IMR-90 (cell line): ENCODE results near the gene ZNF793. TPM values are rescaled to one million over a fixed set of nuclear protein-coding genes. Genes with fewer than 3 reads are reported as not detected.

ENCODE experiments used
- ATAC-seq: fragments of 200-7000 bp; cut with Tn5 transposase; 2 replicates; pipeline ENCODE4 v1.9.1; 2020; ENCODE audit warnings: low read depth, mild to moderate bottlenecking, moderate library complexity
- BruUV-seq: library from RNA; stranded (reverse); fragments of 400-500 nt; replicated peaks from 2 replicates; lab custom pipeline; 2021; lab: Mats Ljungman, UMichigan
- CTCF ChIA-PET: fragments of 300-600 bp; formaldehyde crosslinking; extraction: SDS; loops from one replicate; lab custom pipeline; 2021; ENCODE audit warnings: antibody characterized with exemption; lab: Yijun Ruan, JAX
- POLR2A ChIA-PET: fragments of 300-600 bp; sonication (Branson Sonifier 250); formaldehyde crosslinking; loops from one replicate; lab custom pipeline; 2022; ENCODE audit warnings: antibody characterized with exemption; ENCODE audit not compliant: unreplicated experiment; lab: Charles Lee
- DNase-seq: peaks from one replicate; pipeline ENCODE4 v3.0.0; 2013
- H2AFZ ChIP-seq: replicated peaks from 2 replicates; pipeline ENCODE3; 2013; ENCODE audit warnings: low read length, mild to moderate bottlenecking; ENCODE audit not compliant: poor library complexity
- H2AK5ac ChIP-seq: 2 replicates; pipeline ENCODE4 v1.6.1; 2013; ENCODE audit warnings: low read depth, low read length, inconsistent platforms
- H2AK9ac ChIP-seq: replicated peaks from 2 replicates; pipeline ENCODE3; 2013; ENCODE audit warnings: mild to moderate bottlenecking, low read depth, low read length, moderate library complexity; ENCODE audit not compliant: poor library complexity
- H2BK120ac ChIP-seq: 2 replicates; pipeline ENCODE4 v1.6.1; 2013; ENCODE audit warnings: low read depth, low read length, inconsistent platforms
- H2BK15ac ChIP-seq: 3 replicates; pipeline ENCODE4 v1.6.1; 2013; ENCODE audit warnings: low read depth, low read length, inconsistent platforms
- H2BK20ac ChIP-seq: 2 replicates; pipeline ENCODE4 v1.6.1; 2013; ENCODE audit warnings: low read depth, mild to moderate bottlenecking, inconsistent platforms, low read length, moderate library complexity
- H2BK5ac ChIP-seq: 2 replicates; pipeline ENCODE4 v1.6.1; 2013; ENCODE audit warnings: mild to moderate bottlenecking, low read depth, low read length, inconsistent platforms; ENCODE audit not compliant: poor library complexity, severe bottlenecking
- H3K14ac ChIP-seq: replicated peaks from 2 replicates; pipeline ENCODE4 v1.6.1; 2013; ENCODE audit warnings: low read depth, low read length, inconsistent platforms
- H3K18ac ChIP-seq: 2 replicates; pipeline ENCODE4 v1.6.1; 2013; ENCODE audit warnings: low read depth, low read length, control low read depth
- H3K23ac ChIP-seq: 2 replicates; pipeline ENCODE4 v1.6.1; 2013; ENCODE audit warnings: low read depth, low read length, inconsistent platforms
- H3K27ac ChIP-seq: 2 replicates; pipeline ENCODE4 v1.5.1; 2013; ENCODE audit warnings: mild to moderate bottlenecking, control low read depth, low read length; ENCODE audit not compliant: insufficient read depth
- H3K27me3 ChIP-seq: 2 replicates; pipeline ENCODE4 v1.6.1; 2013; ENCODE audit warnings: low read length; ENCODE audit not compliant: control insufficient read depth, insufficient read depth
- H3K36me3 ChIP-seq: 2 replicates; pipeline ENCODE4 v1.6.1; 2013; ENCODE audit warnings: low read length, mixed read lengths; ENCODE audit not compliant: control insufficient read depth, insufficient read depth
- H3K4ac ChIP-seq: 2 replicates; pipeline ENCODE4 v1.6.1; 2013; ENCODE audit warnings: low read depth, low read length, inconsistent platforms
- H3K4me1 ChIP-seq: 2 replicates; pipeline ENCODE4 v1.6.1; 2013; ENCODE audit warnings: low read length, mixed read lengths; ENCODE audit not compliant: control insufficient read depth, insufficient read depth
- H3K4me2 ChIP-seq: 2 replicates; pipeline ENCODE4 v1.6.1; 2013; ENCODE audit warnings: low read depth, mild to moderate bottlenecking, control low read depth, low read length, moderate library complexity
- H3K4me3 ChIP-seq: 2 replicates; pipeline ENCODE4 v1.5.1; 2013; ENCODE audit warnings: low read depth, mild to moderate bottlenecking, control low read depth, low read length, moderate library complexity; ENCODE audit not compliant: insufficient read depth
- H3K56ac ChIP-seq: 2 replicates; pipeline ENCODE4 v1.6.1; 2013; ENCODE audit warnings: low read length, inconsistent platforms; ENCODE audit not compliant: insufficient read depth; ENCODE audit errors: extremely low read depth
- H3K79me1 ChIP-seq, 2 experiments: 2 replicates each; pipeline ENCODE4 v1.6.1; 2013; ENCODE audit warnings: low read length in 2 of 2, inconsistent platforms in 1 of 2, low read depth in 1 of 2
- H3K9ac ChIP-seq: 2 replicates; pipeline ENCODE4 v1.6.1; 2013; ENCODE audit warnings: low read depth, low read length, control low read depth
- H3K9me1 ChIP-seq: 2 replicates; pipeline ENCODE4 v1.6.1; 2013; ENCODE audit warnings: low read length, inconsistent platforms; ENCODE audit not compliant: insufficient read depth
- H3K9me3 ChIP-seq: 2 replicates; pipeline ENCODE4 v1.6.1; 2013; ENCODE audit warnings: low read length; ENCODE audit not compliant: control insufficient read depth, insufficient read depth
- H4K20me1 ChIP-seq: 2 replicates; pipeline ENCODE4 v1.6.1; 2013; ENCODE audit warnings: low read length, inconsistent platforms; ENCODE audit not compliant: insufficient read depth
- H4K5ac ChIP-seq: 2 replicates; pipeline ENCODE4 v1.6.1; 2013; ENCODE audit warnings: mild to moderate bottlenecking, low read depth, low read length, control low read depth
- H4K8ac ChIP-seq, 2 experiments: 2 replicates each; pipeline ENCODE4 v1.6.1; 2013; ENCODE audit warnings: low read depth in 2 of 2, low read length in 2 of 2, control low read depth in 1 of 2, inconsistent platforms in 1 of 2
- H4K91ac ChIP-seq: 2 replicates; pipeline ENCODE4 v1.6.1; 2013; ENCODE audit warnings: low read depth, low read length, inconsistent platforms; ENCODE audit not compliant: insufficient read depth
- BHLHE40 ChIP-seq: fragments of 150-350 bp; IDR thresholded peaks from 2 replicates; pipeline ENCODE4 v1.6.1; 2016; ENCODE audit warnings: mild to moderate bottlenecking, low read depth, low read length
- CEBPB ChIP-seq: IDR thresholded peaks from 2 replicates; pipeline ENCODE4 v1.6.1; 2012; ENCODE audit warnings: low read depth, low read length, improper control_type of control experiment
- CHD1 ChIP-seq: IDR thresholded peaks from 2 replicates; pipeline ENCODE4 v1.6.1; 2012; ENCODE audit warnings: low read depth, low read length, improper control_type of control experiment
- FOS ChIP-seq: fragments of 150-350 bp; IDR thresholded peaks from 2 replicates; pipeline ENCODE4 v1.6.1; 2016; ENCODE audit warnings: low read depth, low read length
- MAFK ChIP-seq: IDR thresholded peaks from 2 replicates; pipeline ENCODE4 v1.6.1; 2012; ENCODE audit warnings: low read depth, low read length, improper control_type of control experiment
- MAZ ChIP-seq: IDR thresholded peaks from 2 replicates; pipeline ENCODE4 v1.6.1; 2012; ENCODE audit warnings: low read depth, mild to moderate bottlenecking, low read length, improper control_type of control experiment, moderate library complexity, borderline replicate concordance
- MXI1 ChIP-seq: IDR thresholded peaks from 2 replicates; pipeline ENCODE4 v1.6.1; 2012; ENCODE audit warnings: low read depth, mild to moderate bottlenecking, low read length, moderate library complexity, borderline replicate concordance
- NFE2L2 ChIP-seq: fragments of 150-350 bp; IDR thresholded peaks from 2 replicates; pipeline ENCODE4 v1.6.1; 2016; ENCODE audit warnings: low read depth, mild to moderate bottlenecking, low read length
- POLR2A ChIP-seq: IDR thresholded peaks from 2 replicates; pipeline ENCODE4 v1.6.1; 2012; ENCODE audit warnings: mild to moderate bottlenecking, low read depth, low read length
- RAD21 ChIP-seq: IDR thresholded peaks from 2 replicates; pipeline ENCODE4 v1.6.1; 2012; ENCODE audit warnings: low read length, improper control_type of control experiment
- RCOR1 ChIP-seq: IDR thresholded peaks from 2 replicates; pipeline ENCODE4 v1.6.1; 2012; ENCODE audit warnings: mild to moderate bottlenecking, low read length, improper control_type of control experiment; ENCODE audit not compliant: insufficient replicate concordance
- RFX5 ChIP-seq: IDR thresholded peaks from 2 replicates; pipeline ENCODE4 v1.8.0; 2012; ENCODE audit warnings: low read depth, mild to moderate bottlenecking, low read length, moderate library complexity
- USF2 ChIP-seq: fragments of 150-350 bp; IDR thresholded peaks from 2 replicates; pipeline ENCODE4 v1.6.1; 2017; ENCODE audit warnings: mild to moderate bottlenecking, antibody characterized with exemption, low read length, low read depth
- WGBS, 2 experiments: methylation state at CpG; one replicate each; pipeline versions ENCODE4 v1.1.5 to v1.1.7; 2013; ENCODE audit warnings: missing lambda C conversion rate in 2 of 2; ENCODE audit not compliant: insufficient read length in 1 of 2; ENCODE audit errors: extremely low coverage in 2 of 2; 5-methylcytosine and 5-hydroxymethylcytosine counted together
- dilution Hi-C: fragments of 300-500 bp; cut with HindIII; formaldehyde crosslinking; loops from one replicate; pipeline ENCODE4 v1.14.3; 2018; ENCODE audit warnings: low sequenced_read_pairs; ENCODE audit not compliant: unreplicated experiment
- in situ Hi-C: fragments of 300-500 bp; cut with MboI; formaldehyde crosslinking; loops from 3 replicates; pipeline ENCODE4 v1.14.3; 2019; ENCODE audit warnings: low sequenced_read_pairs, inconsistent platforms, mixed read lengths
- intact Hi-C: fragments of 100-400 bp; cut with micrococcal nuclease; formaldehyde crosslinking; loops from 2 replicates; pipeline ENCODE4 v1.10.0; 2022
- polyA plus RNA-seq, 3 experiments: library from polyadenylated mRNA; depleted of rRNA; stranded (reverse); fragments of >200 nt; gene quantifications; 2 replicates each; pipeline ENCODE4 v1.2.3, GENCODE V29; 2012; ENCODE audit warnings: low replicate concordance in 1 of 3
- total RNA-seq: library from RNA; depleted of rRNA; stranded (reverse); fragments of >200 nt; gene quantifications from 2 replicates; pipeline ENCODE4 v1.2.3, GENCODE V29; 2012
- TF ChIP-seq, protein P1 (sequence below): conservative IDR thresholded peaks from 2 replicates; pipeline ENCODE4 v1.5.1; 2012; ENCODE audit warnings: mild to moderate bottlenecking, low read depth, low read length, improper control_type of control experiment

Gene ZNF793
- total and polyA plus RNA-seq, 2 of the 4 experiments (the other 2 are of a cell fraction): 0.50 to 0.72 TPM

GRCh38 chr19:37537391-37537947, 30.7 kb downstream of the ZNF793 start:
- Histone ChIP-seq H3K36me3 (peaks cover 16% of the 10 kb centered on the region), H4K91ac (no peak overlapping the region), H3K9ac (no peak overlapping the region), H2AFZ (no peak overlapping the region), H4K8ac (no peak overlapping the region), H3K9me1 (no peaks in the 10 kb centered on the region), H3K4me3 (no peak overlapping the region), H3K56ac (no peak overlapping the region), H4K5ac (no peak overlapping the region), H3K4ac (no peak overlapping the region), H3K27me3 (no peaks in the 10 kb centered on the region), H4K20me1 (no peaks in the 10 kb centered on the region), H3K23ac (no peak overlapping the region), H3K79me1 (no peaks in the 10 kb centered on the region), H2BK20ac (no peak overlapping the region), H3K9me3 (peaks cover 41% of the 10 kb centered on the region), H2BK5ac (no peak overlapping the region), H3K18ac (no peak overlapping the region), H3K14ac (no peak overlapping the region), H2BK120ac (no peak overlapping the region), H3K4me2 (no peak overlapping the region), H2BK15ac (no peak overlapping the region), H2AK9ac (no peak overlapping the region), H3K27ac (no peak overlapping the region), H2AK5ac (no peak overlapping the region), H3K4me1 (no peaks in the 10 kb centered on the region)
- in situ Hi-C loops: no loop called here
- ATAC-seq: no peak
- intact Hi-C loops: no loop called here
- no peak for DNase-seq
- ChIA-PET POLR2A (no interaction called here), CTCF (no interaction called here)
- TF ChIP-seq NFE2L2 (no peak), RCOR1 (no peak), FOS (no peak), RFX5 (no peak), CHD1 (no peak), MXI1 (no peak), MAFK (no peak), USF2 (no peak), BHLHE40 (no peak), POLR2A (no peak), RAD21 (no peak), CEBPB (no peak), MAZ (no peak)
- TF ChIP-seq, protein P1, sequence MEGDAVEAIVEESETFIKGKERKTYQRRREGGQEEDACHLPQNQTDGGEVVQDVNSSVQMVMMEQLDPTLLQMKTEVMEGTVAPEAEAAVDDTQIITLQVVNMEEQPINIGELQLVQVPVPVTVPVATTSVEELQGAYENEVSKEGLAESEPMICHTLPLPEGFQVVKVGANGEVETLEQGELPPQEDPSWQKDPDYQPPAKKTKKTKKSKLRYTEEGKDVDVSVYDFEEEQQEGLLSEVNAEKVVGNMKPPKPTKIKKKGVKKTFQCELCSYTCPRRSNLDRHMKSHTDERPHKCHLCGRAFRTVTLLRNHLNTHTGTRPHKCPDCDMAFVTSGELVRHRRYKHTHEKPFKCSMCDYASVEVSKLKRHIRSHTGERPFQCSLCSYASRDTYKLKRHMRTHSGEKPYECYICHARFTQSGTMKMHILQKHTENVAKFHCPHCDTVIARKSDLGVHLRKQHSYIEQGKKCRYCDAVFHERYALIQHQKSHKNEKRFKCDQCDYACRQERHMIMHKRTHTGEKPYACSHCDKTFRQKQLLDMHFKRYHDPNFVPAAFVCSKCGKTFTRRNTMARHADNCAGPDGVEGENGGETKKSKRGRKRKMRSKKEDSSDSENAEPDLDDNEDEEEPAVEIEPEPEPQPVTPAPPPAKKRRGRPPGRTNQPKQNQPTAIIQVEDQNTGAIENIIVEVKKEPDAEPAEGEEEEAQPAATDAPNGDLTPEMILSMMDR: no peak
- no TSS peak for BruUV-seq
- no CpG with 5 or more reads among the region's 7 CpGs for WGBS, 2 experiments
- dilution Hi-C loops: no loop called here
